Neural crest cell (in vitro differentiated cells): ENCODE data around the gene IMPACT. TPM values are rescaled to one million over a fixed set of nuclear protein-coding genes. Genes with fewer than 3 reads are reported as not detected.
A peak's percentile ranks its signal among the peaks of the same experiment; 100 is the strongest.

Source experiments
- DNase-seq: peaks from one replicate; pipeline ENCODE4 v3.0.0; 2021; ENCODE audit warnings: low read depth, mixed read lengths, low spot score
- H3K27ac Mint-ChIP-seq: one replicate; pipeline ENCODE4 v1.8.0; 2021; ENCODE audit warnings: mild to moderate bottlenecking, mixed read lengths; ENCODE audit not compliant: unreplicated experiment
- H3K27me3 Mint-ChIP-seq: 2 replicates; pipeline ENCODE4 v1.8.0; 2021; ENCODE audit warnings: low read depth, mild to moderate bottlenecking, mixed read lengths
- H3K36me3 Mint-ChIP-seq: 2 replicates; pipeline ENCODE4 v1.8.0; 2021; ENCODE audit warnings: low read depth, mild to moderate bottlenecking, mixed read lengths
- H3K4me1 Mint-ChIP-seq: 2 replicates; pipeline ENCODE4 v1.8.0; 2021; ENCODE audit warnings: mixed read lengths
- H3K4me3 Mint-ChIP-seq: one replicate; pipeline ENCODE4 v1.8.0; 2021; ENCODE audit warnings: mild to moderate bottlenecking, mixed read lengths
- H3K9me3 Mint-ChIP-seq: 2 replicates; pipeline ENCODE4 v1.8.0; 2021; ENCODE audit warnings: mixed read lengths
- total RNA-seq: library from RNA; stranded (reverse); gene quantifications from 2 replicates; pipeline ENCODE4 v1.2.1, GENCODE V29; 2021
- TF ChIP-seq, protein P1 (sequence below): fragments of 200-600 bp; sonication (generic); conservative IDR thresholded peaks from 2 replicates; pipeline ENCODE4 v1.5.0; 2021; ENCODE audit warnings: antibody characterized with exemption, mild to moderate bottlenecking

The IMPACT gene
- total RNA-seq, 1 donor from 2014 or later: 32.7 TPM

GRCh38 chr18:24398540-24398939 lies 27.9 kb upstream of the IMPACT start:
- no peaks in the 10 kb centered on the region for H3K36me3 Mint-ChIP-seq
- DNase-seq: no peak
- H3K27ac Mint-ChIP-seq: no peak overlapping the region
- peaks cover 15% of the 10 kb centered on the region for H3K27me3 Mint-ChIP-seq
- peak overlapping the region; percentile 89 for H3K4me3 Mint-ChIP-seq
- TF ChIP-seq, protein P1, sequence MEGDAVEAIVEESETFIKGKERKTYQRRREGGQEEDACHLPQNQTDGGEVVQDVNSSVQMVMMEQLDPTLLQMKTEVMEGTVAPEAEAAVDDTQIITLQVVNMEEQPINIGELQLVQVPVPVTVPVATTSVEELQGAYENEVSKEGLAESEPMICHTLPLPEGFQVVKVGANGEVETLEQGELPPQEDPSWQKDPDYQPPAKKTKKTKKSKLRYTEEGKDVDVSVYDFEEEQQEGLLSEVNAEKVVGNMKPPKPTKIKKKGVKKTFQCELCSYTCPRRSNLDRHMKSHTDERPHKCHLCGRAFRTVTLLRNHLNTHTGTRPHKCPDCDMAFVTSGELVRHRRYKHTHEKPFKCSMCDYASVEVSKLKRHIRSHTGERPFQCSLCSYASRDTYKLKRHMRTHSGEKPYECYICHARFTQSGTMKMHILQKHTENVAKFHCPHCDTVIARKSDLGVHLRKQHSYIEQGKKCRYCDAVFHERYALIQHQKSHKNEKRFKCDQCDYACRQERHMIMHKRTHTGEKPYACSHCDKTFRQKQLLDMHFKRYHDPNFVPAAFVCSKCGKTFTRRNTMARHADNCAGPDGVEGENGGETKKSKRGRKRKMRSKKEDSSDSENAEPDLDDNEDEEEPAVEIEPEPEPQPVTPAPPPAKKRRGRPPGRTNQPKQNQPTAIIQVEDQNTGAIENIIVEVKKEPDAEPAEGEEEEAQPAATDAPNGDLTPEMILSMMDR: no peak
- H3K4me1 Mint-ChIP-seq: peaks cover 32% of the 10 kb centered on the region
- H3K9me3 Mint-ChIP-seq: no peaks in the 10 kb centered on the region

GRCh38 chr18:24400587-24400986 lies 25.9 kb upstream of the IMPACT start:
- DNase-seq: no peak
- peaks cover 11% of the 10 kb centered on the region for H3K27me3 Mint-ChIP-seq
- H3K9me3 Mint-ChIP-seq: peaks cover 3% of the 10 kb centered on the region
- H3K36me3 Mint-ChIP-seq: no peaks in the 10 kb centered on the region
- H3K4me1 Mint-ChIP-seq: peaks cover 21% of the 10 kb centered on the region
- no peak overlapping the region for H3K27ac Mint-ChIP-seq
- peak overlapping the region; percentile 22 for H3K4me3 Mint-ChIP-seq
- TF ChIP-seq, protein P1: no peak

DNA sequence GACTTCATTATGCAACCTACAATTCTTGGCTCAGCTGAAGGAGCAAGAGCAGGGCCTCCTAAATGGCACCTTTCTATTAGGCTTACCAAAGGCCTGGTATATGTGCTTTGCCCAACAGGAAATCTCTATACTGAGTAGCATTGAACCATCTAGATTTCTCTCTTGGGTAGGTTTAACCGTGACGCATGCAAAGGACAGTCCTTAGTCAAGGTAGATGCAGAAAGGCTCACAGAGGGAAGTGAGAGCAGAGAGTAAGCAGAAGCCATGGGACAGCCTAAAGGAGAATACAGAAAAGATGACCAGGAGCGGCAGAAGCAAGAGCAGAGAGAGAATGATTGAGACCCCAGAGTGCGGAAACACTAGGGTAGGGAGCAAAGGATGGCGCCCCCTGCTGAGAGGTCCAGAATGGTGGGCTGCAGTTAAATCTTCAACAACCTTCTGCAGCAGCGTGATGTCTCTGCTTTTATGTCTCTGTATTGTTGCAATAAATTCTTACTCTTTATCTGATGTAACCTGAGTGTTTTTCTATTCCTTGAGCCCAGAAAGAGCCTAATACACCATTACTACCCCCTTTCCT lies 24.2 kb upstream of the IMPACT start:
- peaks cover 18% of the 10 kb centered on the region for H3K27me3 Mint-ChIP-seq
- no peaks in the 10 kb centered on the region for H3K36me3 Mint-ChIP-seq
- peak overlapping the region; percentile 72 for H3K4me3 Mint-ChIP-seq
- TF ChIP-seq, protein P1: peak; percentile 29
- no peak overlapping the region for H3K27ac Mint-ChIP-seq
- H3K9me3 Mint-ChIP-seq: peaks cover 3% of the 10 kb centered on the region
- peaks cover 12% of the 10 kb centered on the region for H3K4me1 Mint-ChIP-seq
- peak; percentile 20 for DNase-seq

DNA sequence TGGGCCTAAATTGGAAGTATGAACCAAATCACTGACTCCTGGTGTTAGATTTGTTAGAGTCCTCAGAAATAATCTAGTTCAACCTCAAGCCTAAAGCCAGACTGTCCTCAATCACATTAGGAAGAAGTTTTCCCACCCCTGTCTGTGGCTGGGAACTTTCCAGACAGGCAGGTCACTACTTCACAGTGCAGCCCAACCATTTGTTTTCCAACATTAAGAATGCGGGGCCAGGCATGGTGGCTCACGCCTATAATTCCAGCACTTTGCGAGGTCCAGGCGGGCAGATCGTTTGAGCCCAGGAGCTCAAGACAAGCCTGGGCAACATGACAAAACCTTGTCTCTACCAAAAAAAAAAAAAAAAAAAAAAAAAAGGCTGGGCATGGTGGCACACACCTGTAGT lies 23.4 kb upstream of the IMPACT start:
- peaks cover 18% of the 10 kb centered on the region for H3K27me3 Mint-ChIP-seq
- TF ChIP-seq, protein P1: no peak
- no peaks in the 10 kb centered on the region for H3K36me3 Mint-ChIP-seq
- no peak overlapping the region for H3K4me3 Mint-ChIP-seq
- DNase-seq: no peak
- peaks cover 3% of the 10 kb centered on the region for H3K9me3 Mint-ChIP-seq
- peaks cover 9% of the 10 kb centered on the region for H3K4me1 Mint-ChIP-seq
- no peak overlapping the region for H3K27ac Mint-ChIP-seq

GRCh38 chr18:24404591-24404990 lies 21.9 kb upstream of the IMPACT start:
- no peaks in the 10 kb centered on the region for H3K4me1 Mint-ChIP-seq
- no peak for DNase-seq
- no peak overlapping the region for H3K4me3 Mint-ChIP-seq
- H3K27me3 Mint-ChIP-seq: peaks cover 18% of the 10 kb centered on the region
- H3K36me3 Mint-ChIP-seq: no peaks in the 10 kb centered on the region
- peaks cover 3% of the 10 kb centered on the region for H3K9me3 Mint-ChIP-seq
- TF ChIP-seq, protein P1: no peak
- H3K27ac Mint-ChIP-seq: no peak overlapping the region
